ENCODE results near the gene LCA5. TPM values are rescaled to one million over a fixed set of nuclear protein-coding genes. Genes with fewer than 3 reads are reported as not detected.
A peak's percentile ranks its signal among the peaks of the same experiment; 100 is the strongest.
"Not testable (repeated sequence)": the region's sequence is repeated elsewhere in the genome, so short reads cannot be mapped to it uniquely, and the experiment has no call there.

LCA5 gene
- total RNA-seq, 1 donor from 2014 or later = 6.4 TPM

DNA sequence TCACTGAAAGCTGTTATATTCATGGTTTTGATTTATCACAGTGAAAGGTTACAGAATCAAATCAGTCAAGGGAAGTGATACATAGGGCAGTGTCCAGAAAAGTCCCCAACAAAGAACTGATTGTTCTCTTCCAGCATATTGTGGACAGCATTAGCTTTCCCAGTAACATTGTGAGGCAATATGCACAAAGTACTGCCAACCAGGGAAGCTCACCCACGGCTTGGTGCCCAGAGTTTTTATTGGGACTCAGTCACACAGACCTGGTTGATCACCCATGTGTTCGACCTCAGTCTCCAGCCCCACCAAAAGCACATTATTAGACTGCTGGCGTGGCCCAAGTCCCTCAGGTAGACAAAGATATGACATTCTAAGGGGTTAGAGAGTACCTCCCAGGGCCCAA lies 76.0 kb downstream of the LCA5 start:
- no peaks in the 10 kb centered on the region for H3K36me3 ChIP-seq
- H3K4me3 ChIP-seq = no peak overlapping the region
- no peaks in the 10 kb centered on the region for H3K4me1 ChIP-seq
- H3K27me3 ChIP-seq = no peaks in the 10 kb centered on the region
- intact Hi-C loops (cut with DNase I) = no loop called here
- no peak for DNase-seq (ENCODE audit: extremely low spot score in 2 of 2)
- no peak overlapping the region for H3K27ac ChIP-seq
- TF ChIP-seq POLR2AphosphoS5 (IDR thresholded peaks at IDR 0.05; ENCODE audit: insufficient read depth in 1 of 2, low read depth in 1 of 2) (no peak), POLR2A (IDR thresholded peaks at IDR 0.05) (no peak)
- TF ChIP-seq, protein P1, sequence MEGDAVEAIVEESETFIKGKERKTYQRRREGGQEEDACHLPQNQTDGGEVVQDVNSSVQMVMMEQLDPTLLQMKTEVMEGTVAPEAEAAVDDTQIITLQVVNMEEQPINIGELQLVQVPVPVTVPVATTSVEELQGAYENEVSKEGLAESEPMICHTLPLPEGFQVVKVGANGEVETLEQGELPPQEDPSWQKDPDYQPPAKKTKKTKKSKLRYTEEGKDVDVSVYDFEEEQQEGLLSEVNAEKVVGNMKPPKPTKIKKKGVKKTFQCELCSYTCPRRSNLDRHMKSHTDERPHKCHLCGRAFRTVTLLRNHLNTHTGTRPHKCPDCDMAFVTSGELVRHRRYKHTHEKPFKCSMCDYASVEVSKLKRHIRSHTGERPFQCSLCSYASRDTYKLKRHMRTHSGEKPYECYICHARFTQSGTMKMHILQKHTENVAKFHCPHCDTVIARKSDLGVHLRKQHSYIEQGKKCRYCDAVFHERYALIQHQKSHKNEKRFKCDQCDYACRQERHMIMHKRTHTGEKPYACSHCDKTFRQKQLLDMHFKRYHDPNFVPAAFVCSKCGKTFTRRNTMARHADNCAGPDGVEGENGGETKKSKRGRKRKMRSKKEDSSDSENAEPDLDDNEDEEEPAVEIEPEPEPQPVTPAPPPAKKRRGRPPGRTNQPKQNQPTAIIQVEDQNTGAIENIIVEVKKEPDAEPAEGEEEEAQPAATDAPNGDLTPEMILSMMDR (IDR thresholded peaks at IDR 0.05) = no peak
- no peaks in the 10 kb centered on the region for H3K9me3 ChIP-seq

DNA sequence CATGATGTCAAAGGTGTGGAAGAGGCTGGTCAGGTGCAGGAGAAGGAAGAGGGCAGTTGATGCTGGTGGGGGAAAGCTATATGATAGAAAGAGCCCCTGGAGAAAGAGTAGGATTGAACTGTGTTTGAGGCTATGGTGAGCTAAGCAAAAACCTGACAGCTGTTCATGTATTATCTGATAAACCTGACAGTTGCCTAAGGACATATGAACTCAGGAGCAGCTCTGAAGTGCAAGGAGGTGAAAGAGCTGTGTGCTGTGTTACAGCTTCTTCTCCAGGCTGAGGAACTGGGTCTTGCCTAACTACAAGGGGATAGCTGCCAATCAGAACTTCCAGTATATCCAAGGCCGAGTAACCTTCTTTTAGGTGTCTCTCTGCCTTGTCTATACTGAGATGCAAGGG lies 81.8 kb downstream of the LCA5 start:
- Histone ChIP-seq H3K4me1 (peaks cover 4% of the 10 kb centered on the region), H3K27ac (no peak overlapping the region), H3K9me3 (no peaks in the 10 kb centered on the region), H3K36me3 (no peaks in the 10 kb centered on the region), H3K4me3 (no peak overlapping the region), H3K27me3 (no peaks in the 10 kb centered on the region)
- intact Hi-C loops (cut with DNase I) = no loop called here
- no peak for DNase-seq (ENCODE audit: extremely low spot score in 2 of 2)
- TF ChIP-seq POLR2A (IDR thresholded peaks at IDR 0.05) (no peak), POLR2AphosphoS5 (IDR thresholded peaks at IDR 0.05; ENCODE audit: insufficient read depth in 1 of 2, low read depth in 1 of 2) (no peak)
- TF ChIP-seq, protein P1 (IDR thresholded peaks at IDR 0.05) = no peak

DNA sequence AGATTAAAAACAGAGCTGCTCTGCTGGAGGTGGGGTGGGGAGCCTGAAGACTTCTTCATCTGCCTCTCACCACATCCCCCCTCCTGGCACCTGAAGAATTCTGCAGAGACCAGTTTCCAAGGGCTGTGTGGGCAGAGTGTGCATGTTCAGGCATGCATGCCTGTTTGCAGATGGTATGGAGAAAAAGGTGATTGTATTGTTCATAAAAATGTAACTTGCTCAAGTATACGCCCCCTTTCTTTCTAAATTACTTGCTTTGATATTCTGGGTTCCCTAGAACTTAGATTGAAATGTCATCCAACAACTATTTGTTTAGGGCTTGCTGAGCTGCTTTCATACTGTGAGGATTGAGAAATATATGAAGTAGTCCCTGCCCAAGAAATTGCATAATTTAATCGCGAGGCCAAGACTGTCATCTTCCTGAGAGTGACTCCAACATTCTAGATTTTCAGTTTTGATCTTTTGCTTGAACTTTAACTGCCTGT lies 83.6 kb downstream of the LCA5 start:
- no peaks in the 10 kb centered on the region for H3K27me3 ChIP-seq
- peaks cover 4% of the 10 kb centered on the region for H3K4me1 ChIP-seq
- peak in 1 of 2 donors; percentile 34 for TF ChIP-seq POLR2AphosphoS5 (IDR thresholded peaks at IDR 0.05; ENCODE audit: insufficient read depth in 1 of 2, low read depth in 1 of 2)
- TF ChIP-seq, protein P1 (IDR thresholded peaks at IDR 0.05) = no peak
- H3K36me3 ChIP-seq = no peaks in the 10 kb centered on the region
- H3K9me3 ChIP-seq = no peaks in the 10 kb centered on the region
- H3K4me3 ChIP-seq = no peak overlapping the region
- H3K27ac ChIP-seq = no peak overlapping the region
- intact Hi-C loops (cut with DNase I) = no loop called here
- no peak for DNase-seq (ENCODE audit: extremely low spot score in 2 of 2)

DNA sequence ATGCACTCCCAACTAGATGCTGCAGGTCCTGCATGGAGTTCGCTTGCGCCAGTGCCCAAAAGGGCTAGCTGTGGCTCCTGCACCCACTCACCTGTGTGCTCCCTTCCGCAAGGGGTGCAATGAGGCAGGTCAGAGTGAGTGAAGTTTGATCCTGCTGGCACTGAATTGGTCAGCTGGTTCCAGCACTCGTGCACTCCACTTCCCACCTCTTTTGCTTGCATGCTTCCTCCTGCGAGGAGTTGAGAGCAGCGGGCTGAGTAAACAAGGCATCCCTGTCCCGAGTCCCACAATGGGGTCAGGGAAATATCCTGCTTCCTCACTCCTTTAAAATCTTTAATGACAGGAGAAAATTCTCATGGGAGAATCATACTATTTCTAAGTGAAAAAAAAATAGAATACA lies 86.2 kb downstream of the LCA5 start:
- H3K4me3 ChIP-seq = no peak overlapping the region
- H3K36me3 ChIP-seq = no peaks in the 10 kb centered on the region
- no peak for TF ChIP-seq POLR2AphosphoS5 (IDR thresholded peaks at IDR 0.05; ENCODE audit: insufficient read depth in 1 of 2, low read depth in 1 of 2)
- TF ChIP-seq POLR2A (IDR thresholded peaks at IDR 0.05) = no peak
- TF ChIP-seq, protein P1 (IDR thresholded peaks at IDR 0.05) = no peak
- DNase-seq (ENCODE audit: extremely low spot score in 2 of 2) = no peak
- no peak overlapping the region for H3K27ac ChIP-seq
- no peaks in the 10 kb centered on the region for H3K27me3 ChIP-seq
- H3K4me1 ChIP-seq = peaks cover 4% of the 10 kb centered on the region
- H3K9me3 ChIP-seq = no peaks in the 10 kb centered on the region
- intact Hi-C loops (cut with DNase I) = no loop called here

DNA sequence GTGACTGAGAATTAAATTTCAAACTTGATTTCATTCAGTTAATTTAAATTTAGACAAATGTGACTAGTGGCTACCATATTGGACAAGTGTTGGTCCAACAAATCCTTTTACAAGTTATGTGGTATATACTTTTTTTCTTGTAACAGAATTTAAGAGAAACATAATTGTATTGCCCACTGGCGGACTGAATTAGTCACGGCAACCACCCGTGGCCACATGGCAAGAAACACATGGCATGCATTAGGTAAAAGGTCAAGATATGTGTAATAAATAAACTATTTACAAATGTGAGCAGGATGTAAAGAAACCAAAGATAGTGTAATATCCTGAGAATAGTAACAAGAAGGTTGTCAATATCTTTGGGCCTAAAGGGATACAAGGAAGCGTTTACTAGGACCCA lies 91.2 kb downstream of the LCA5 start:
- intact Hi-C loops (cut with DNase I) = no loop called here
- no peaks in the 10 kb centered on the region for H3K36me3 ChIP-seq
- H3K27ac ChIP-seq = no peak overlapping the region
- no peak for DNase-seq (ENCODE audit: extremely low spot score in 2 of 2)
- no peaks in the 10 kb centered on the region for H3K4me1 ChIP-seq
- no peaks in the 10 kb centered on the region for H3K9me3 ChIP-seq
- H3K4me3 ChIP-seq = no peak overlapping the region
- H3K27me3 ChIP-seq = no peaks in the 10 kb centered on the region
- TF ChIP-seq POLR2A (IDR thresholded peaks at IDR 0.05) (no peak), POLR2AphosphoS5 (IDR thresholded peaks at IDR 0.05; ENCODE audit: insufficient read depth in 1 of 2, low read depth in 1 of 2) (no peak)
- TF ChIP-seq, protein P1 (IDR thresholded peaks at IDR 0.05) = no peak

DNA sequence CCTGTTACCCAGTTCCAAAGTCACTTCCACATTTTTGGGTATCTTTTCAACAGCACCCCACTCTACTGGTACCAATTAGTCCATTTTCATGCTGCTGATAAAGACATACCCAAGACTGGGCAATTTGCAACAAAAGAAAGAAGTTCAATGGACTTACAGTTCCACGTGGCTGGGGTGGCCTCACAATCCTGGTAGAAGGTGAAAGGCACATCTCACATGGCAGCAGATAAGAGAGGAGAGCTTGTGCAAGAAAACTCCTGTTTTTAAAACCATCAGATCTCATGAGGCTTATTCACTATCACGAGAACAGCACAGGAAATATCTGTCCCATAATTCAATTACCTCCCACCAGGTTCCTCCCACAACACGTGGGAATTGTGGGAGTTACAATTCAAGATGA lies 93.4 kb downstream of the LCA5 start:
- H3K27ac ChIP-seq; intact Hi-C loops (cut with DNase I); H3K27me3 ChIP-seq; H3K36me3 ChIP-seq; H3K4me1 ChIP-seq; DNase-seq (ENCODE audit: extremely low spot score in 2 of 2); H3K9me3 ChIP-seq; H3K4me3 ChIP-seq: not testable (repeated sequence)
